ENCODE data around the gene MAB21L3.

- TF ChIP-seq CTCF (IDR thresholded peaks at IDR 0.05): no peak
- no peak for TF ChIP-seq EP300 (IDR thresholded peaks at IDR 0.05)
- TF ChIP-seq POLR2AphosphoS5 (IDR thresholded peaks at IDR 0.05): no peak
These were observed 55.5 kb downstream of the MAB21L3 start for GRCh38 chr1:116166655-116167054.
